ENCODE data around the gene SCYGR7.

The SCYGR7 gene

GRCh38 chr2:227772932-227773331 lies 44.8 kb downstream of the SCYGR7 start:
- Histone ChIP-seq H3K9me3 (no peaks in the 10 kb centered on the region), H3K4me1 (ENCODE audit: control insufficient read depth in 1 of 2, insufficient read depth in 1 of 2, low read depth in 1 of 2, low read length in 1 of 2) (no peaks in the 10 kb centered on the region), H3K27me3 (no peaks in the 10 kb centered on the region), H3K27ac (no peak overlapping the region), H3K4me3 (ENCODE audit: low read depth in 1 of 2, low read length in 1 of 2) (no peak overlapping the region), H3K36me3 (no peaks in the 10 kb centered on the region)
- TF ChIP-seq, protein P1, sequence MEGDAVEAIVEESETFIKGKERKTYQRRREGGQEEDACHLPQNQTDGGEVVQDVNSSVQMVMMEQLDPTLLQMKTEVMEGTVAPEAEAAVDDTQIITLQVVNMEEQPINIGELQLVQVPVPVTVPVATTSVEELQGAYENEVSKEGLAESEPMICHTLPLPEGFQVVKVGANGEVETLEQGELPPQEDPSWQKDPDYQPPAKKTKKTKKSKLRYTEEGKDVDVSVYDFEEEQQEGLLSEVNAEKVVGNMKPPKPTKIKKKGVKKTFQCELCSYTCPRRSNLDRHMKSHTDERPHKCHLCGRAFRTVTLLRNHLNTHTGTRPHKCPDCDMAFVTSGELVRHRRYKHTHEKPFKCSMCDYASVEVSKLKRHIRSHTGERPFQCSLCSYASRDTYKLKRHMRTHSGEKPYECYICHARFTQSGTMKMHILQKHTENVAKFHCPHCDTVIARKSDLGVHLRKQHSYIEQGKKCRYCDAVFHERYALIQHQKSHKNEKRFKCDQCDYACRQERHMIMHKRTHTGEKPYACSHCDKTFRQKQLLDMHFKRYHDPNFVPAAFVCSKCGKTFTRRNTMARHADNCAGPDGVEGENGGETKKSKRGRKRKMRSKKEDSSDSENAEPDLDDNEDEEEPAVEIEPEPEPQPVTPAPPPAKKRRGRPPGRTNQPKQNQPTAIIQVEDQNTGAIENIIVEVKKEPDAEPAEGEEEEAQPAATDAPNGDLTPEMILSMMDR (IDR thresholded peaks at IDR 0.05): no peak

GRCh38 chr2:227774011-227774624 lies 46.0 kb downstream of the SCYGR7 start:
- no peaks in the 10 kb centered on the region for H3K4me1 ChIP-seq (ENCODE audit: control insufficient read depth in 1 of 2, insufficient read depth in 1 of 2, low read depth in 1 of 2, low read length in 1 of 2)
- no peak overlapping the region for H3K27ac ChIP-seq
- H3K36me3 ChIP-seq: no peaks in the 10 kb centered on the region
- TF ChIP-seq, protein P1 (IDR thresholded peaks at IDR 0.05): no peak
- no peaks in the 10 kb centered on the region for H3K9me3 ChIP-seq
- H3K27me3 ChIP-seq: no peaks in the 10 kb centered on the region
- no peak overlapping the region for H3K4me3 ChIP-seq (ENCODE audit: low read depth in 1 of 2, low read length in 1 of 2)

- H3K9me3 ChIP-seq: no peaks in the 10 kb centered on the region
- no peaks in the 10 kb centered on the region for H3K36me3 ChIP-seq
- no peaks in the 10 kb centered on the region for H3K27me3 ChIP-seq
- TF ChIP-seq, protein P1 (IDR thresholded peaks at IDR 0.05): no peak
- no peak overlapping the region for H3K4me3 ChIP-seq (ENCODE audit: low read depth in 1 of 2, low read length in 1 of 2)
- H3K4me1 ChIP-seq (ENCODE audit: control insufficient read depth in 1 of 2, insufficient read depth in 1 of 2, low read depth in 1 of 2, low read length in 1 of 2): no peaks in the 10 kb centered on the region
- H3K27ac ChIP-seq: no peak overlapping the region
These were observed 47.0 kb downstream of the SCYGR7 start for GRCh38 chr2:227774895-227775842.

Data from neutrophil (primary cell).